ENCODE measurements around the gene SLC25A5.

SLC25A5 gene

DNA sequence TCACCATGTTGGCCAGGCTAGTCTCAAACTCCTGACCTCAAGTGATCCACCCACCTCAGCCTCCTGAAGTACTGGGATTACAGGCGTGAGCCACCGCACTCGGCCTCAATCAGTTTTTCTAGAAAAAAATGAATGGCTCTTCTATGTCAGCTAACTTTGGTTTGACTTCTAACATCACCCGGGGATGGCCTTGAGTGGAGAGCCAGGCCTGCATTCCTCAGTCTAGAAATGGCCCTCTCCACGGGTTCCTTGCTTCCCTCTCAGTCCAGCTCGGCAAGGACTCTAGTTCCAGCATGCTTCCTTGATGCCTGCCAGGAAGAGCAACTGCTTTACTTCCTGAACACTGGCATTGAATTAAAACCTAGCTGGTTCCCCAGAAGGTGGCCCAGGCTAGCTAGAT lies 39.0 kb downstream of the SLC25A5 start:
- DNase-seq = no peak

DNA sequence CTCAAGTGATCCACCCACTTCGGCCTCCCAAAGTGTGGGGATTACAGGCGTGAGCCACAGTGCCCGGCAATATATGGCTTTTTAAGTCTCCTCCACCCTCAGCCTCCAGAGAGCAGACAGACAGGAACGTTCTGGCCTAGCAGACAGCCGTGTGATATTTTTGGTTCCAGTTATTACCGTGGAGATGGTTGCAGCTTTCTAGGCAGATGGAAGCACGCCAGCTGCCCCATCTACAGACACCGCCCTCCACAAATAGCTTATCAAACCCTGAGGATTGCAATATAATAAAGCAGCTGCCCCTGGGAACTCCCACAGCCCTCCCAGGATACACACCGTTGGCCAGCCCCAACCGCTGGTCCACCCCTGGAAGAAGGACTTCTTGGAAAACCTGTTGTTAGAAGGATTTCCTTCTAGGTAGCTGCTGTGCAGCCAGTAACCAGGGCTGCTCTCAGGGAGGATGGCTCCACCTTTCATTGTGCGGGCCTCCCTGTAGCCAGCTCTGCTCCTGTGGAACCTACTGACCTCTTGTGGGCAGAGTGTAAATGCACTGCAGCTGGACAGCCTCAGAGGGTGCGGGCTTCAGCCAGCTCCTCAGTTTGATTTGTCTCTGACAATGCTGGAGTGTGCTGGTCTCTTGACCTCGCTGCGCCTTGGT lies 44.0 kb downstream of the SLC25A5 start:
- DNase-seq = no peak

DNA sequence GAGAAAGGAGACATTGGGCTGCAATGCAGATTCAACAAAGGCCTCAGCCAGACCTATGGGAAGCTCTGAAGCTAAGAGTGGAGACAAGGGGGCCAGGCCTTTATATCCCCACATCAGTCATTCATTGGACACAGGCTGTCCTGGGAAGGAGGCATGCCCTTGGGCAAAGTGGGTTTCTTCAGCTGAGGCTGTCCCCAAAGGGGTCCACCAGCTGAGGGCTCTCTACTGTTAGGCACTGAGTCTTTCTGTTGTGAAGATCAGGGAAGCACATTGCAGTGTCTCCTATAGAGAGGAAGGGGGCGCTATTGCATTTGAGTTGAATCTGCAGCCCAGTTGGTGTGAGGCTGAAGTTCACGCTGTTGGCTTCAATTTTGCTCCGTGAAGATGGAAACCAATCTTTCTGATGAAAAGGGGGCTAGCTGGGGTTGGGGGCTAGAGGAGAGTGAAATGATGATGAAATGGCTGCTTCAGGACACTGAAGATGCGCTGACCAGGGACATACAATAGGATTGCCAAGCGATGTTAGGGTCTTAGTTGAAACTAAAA lies 48.0 kb downstream of the SLC25A5 start:
- no peak for DNase-seq

DNA sequence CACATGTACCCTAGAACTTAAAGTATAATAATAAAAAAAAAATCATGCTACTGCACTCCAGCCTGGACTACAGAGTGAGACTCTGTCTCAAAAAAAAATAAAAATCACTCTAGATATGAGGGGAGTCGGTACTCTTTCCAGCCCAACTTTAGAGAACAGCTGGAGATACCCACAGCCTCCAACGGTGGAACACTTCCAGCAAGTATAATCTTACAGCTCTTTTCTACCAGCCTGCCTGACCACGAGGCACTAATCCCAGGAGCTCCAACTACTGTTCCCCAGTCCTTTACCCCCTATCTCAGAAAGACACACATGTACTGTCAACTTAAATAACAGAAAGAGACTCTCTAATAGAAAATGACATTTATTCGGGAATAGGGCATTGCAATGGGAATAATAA lies 50.1 kb downstream of the SLC25A5 start:
- no peak for DNase-seq
